Cardiac atrium fibroblast (primary cell): ENCODE measurements around the gene OR2W3. TPM values are rescaled to one million over a fixed set of nuclear protein-coding genes. Genes with fewer than 3 reads are reported as not detected.

Experiments
- total RNA-seq: library from RNA; depleted of rRNA; stranded (reverse); fragments of >200 nt; gene quantifications from 2 replicates; pipeline ENCODE4 v1.2.3, GENCODE V29; 2015

The OR2W3 gene
- not detected in 2 replicates for total RNA-seq

DNA sequence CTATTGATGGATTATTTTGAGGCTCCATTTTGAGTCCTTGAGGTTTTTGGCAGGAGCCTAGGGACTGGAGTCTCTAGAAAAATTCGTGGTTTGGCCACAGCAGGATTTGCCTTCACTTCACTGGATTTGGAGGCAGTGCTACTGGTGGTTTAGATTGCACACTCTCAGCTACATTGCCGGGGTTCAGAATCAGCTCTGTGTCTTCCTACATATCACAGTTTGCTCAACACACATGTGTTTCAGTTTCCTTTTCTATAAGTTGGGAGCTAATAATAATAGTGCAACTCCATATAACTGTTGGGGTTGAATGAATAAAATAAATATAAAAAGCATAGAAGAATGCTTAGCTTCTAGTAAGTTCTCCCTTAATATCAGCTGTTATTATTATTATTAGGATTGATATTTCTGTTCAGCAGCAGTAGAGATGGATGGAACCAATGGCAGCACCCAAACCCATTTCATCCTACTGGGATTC lies at the start of gene OR2W3:
OR2W3 (plus strand) TSS at position 425 of the 475 bp plus-strand sequence; CDS start at position 425, 0 bp downstream.

DNA sequence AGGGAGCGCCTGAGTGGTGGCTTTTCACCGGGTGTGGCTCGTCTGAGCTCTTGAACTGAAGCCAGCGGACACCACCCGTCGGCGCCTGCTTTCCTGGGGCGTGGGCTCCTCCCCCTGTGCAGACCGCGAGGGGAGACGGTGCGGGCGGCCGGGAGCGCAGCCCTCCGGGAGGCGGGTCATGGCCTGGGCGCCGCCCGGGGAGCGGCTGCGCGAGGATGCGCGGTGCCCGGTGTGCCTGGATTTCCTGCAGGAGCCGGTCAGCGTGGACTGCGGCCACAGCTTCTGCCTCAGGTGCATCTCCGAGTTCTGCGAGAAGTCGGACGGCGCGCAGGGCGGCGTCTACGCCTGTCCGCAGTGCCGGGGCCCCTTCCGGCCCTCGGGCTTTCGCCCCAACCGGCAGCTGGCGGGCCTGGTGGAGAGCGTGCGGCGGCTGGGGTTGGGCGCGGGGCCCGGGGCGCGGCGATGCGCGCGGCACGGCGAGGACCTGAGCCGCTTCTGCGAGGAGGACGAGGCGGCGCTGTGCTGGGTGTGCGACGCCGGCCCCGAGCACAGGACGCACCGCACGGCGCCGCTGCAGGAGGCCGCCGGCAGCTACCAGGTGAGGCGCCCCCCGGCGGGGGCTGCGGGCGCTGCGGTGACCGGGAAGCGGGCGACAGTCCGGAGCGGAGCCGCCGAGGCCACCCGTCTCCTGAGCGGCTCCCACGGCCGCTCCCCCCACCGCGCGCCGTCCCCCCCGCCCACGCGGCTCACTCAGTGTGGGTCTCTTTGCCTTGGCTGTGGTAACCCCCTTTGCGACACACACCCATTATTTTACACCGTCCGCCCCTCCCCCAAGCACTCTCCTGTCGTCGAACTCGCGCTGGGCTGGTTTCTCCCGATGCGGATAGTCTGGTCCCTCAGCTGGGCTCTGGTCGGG lies 38.1 kb upstream of the OR2W3 start, which contains the start of gene TRIM58:
TRIM58 (plus strand) TSS at position 119 of the 916 bp plus-strand sequence; CDS start at position 179, 60 bp downstream.

DNA sequence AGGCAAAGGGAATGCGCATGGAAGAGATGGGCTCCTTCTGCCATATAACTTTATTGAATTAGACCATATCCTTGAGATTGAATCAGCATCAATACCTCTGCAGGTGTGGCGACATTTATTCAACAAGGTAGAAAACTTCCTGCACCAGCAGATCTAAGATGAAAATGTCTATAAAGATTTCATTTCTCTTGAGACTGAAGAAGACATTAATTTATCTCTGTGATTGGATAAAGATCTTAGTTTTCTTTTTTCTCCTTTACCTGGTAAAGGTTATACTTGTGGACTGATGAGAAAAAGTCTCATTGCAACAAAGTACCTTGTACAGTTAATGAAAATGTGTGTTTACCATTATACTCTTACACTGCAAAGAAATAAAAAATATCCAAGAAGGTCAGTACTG lies 24.6 kb downstream of the OR2W3 start, which contains the start of gene OR2T8:
OR2T8 (plus strand) TSS at position 301 of the 400 bp plus-strand sequence. CDS start 766 bp downstream, outside the sequence.

GRCh38 chr1:247924868-247925267 lies 29.5 kb downstream of the OR2W3 start, which contains the start of gene OR2AJ1:
Gene OR2AJ1 (plus strand): TSS chr1:247924889. CDS start chr1:247933769, 8,880 bp downstream.

Other genes starting within 250 kb of the OR2W3 start
- gene OR13G1, start 215.8 kb upstream of the OR2W3 start, total RNA-seq = not detected in 2 replicates
- gene OR6F1, start 178.9 kb upstream of the OR2W3 start, total RNA-seq = not detected in 2 replicates
- gene OR14K1, start 157.0 kb upstream of the OR2W3 start, total RNA-seq = not detected in 2 replicates
- gene OR14A2, start 147.4 kb upstream of the OR2W3 start, total RNA-seq = not detected in 2 replicates
- gene OR1C1, start 135.0 kb upstream of the OR2W3 start, total RNA-seq = not detected in 2 replicates
- not detected in 2 replicates for gene OR14A16, start 71.5 kb upstream of the OR2W3 start, total RNA-seq
- not detected in 2 replicates for gene OR11L1, start 53.7 kb upstream of the OR2W3 start, total RNA-seq
- 0.32 TPM in 1 of 2 replicates, not detected in the other for gene TRIM58, start 38.4 kb upstream of the OR2W3 start, total RNA-seq
- not detected in 2 replicates for gene OR2T8, start 24.7 kb downstream of the OR2W3 start, total RNA-seq
- not detected in 2 replicates for gene OR2AJ1, start 29.3 kb downstream of the OR2W3 start, total RNA-seq
- gene OR2L8, start 53.3 kb downstream of the OR2W3 start, total RNA-seq = not detected in 2 replicates
- gene OR2AK2, start 69.6 kb downstream of the OR2W3 start, total RNA-seq = not detected in 2 replicates
- not detected in 2 replicates for gene OR2L5, start 118.1 kb downstream of the OR2W3 start, total RNA-seq
- not detected in 2 replicates for gene OR2L2, start 134.5 kb downstream of the OR2W3 start, total RNA-seq
- not detected in 2 replicates for gene OR2L3, start 151.2 kb downstream of the OR2W3 start, total RNA-seq
- gene OR2L13, start 199.6 kb downstream of the OR2W3 start, total RNA-seq = not detected in 2 replicates
- not detected in 2 replicates for gene OR2M5, start 249.6 kb downstream of the OR2W3 start, total RNA-seq